NB4 (cell line): ENCODE data around the gene ROBO2.

Source experiments
- DNase-seq: peaks from one replicate; pipeline ENCODE4 v3.0.0; 2010; ENCODE audit warnings: low read depth
- H3K4me3 ChIP-seq: one replicate; pipeline ENCODE4 v1.5.1; 2011; ENCODE audit warnings: mild to moderate bottlenecking, low read depth, low read length, moderate library complexity
- CTCF ChIP-seq: IDR thresholded peaks from one replicate; pipeline ENCODE4 v1.5.1; 2012; ENCODE audit warnings: low read depth, low read length
- MYC ChIP-seq: IDR thresholded peaks from 2 replicates; pipeline ENCODE4 v1.6.1; 2011; ENCODE audit warnings: low read depth, low read length
- POLR2A ChIP-seq: IDR thresholded peaks from 2 replicates; pipeline ENCODE4 v1.6.1; 2011; ENCODE audit warnings: mild to moderate bottlenecking; ENCODE audit not compliant: insufficient read length; ENCODE audit errors: extremely low read depth
- TF ChIP-seq, protein P1 (sequence below): IDR thresholded peaks from 2 replicates; pipeline ENCODE4 v1.6.1; 2011; ENCODE audit warnings: low read depth, low read length

ROBO2 gene

DNA sequence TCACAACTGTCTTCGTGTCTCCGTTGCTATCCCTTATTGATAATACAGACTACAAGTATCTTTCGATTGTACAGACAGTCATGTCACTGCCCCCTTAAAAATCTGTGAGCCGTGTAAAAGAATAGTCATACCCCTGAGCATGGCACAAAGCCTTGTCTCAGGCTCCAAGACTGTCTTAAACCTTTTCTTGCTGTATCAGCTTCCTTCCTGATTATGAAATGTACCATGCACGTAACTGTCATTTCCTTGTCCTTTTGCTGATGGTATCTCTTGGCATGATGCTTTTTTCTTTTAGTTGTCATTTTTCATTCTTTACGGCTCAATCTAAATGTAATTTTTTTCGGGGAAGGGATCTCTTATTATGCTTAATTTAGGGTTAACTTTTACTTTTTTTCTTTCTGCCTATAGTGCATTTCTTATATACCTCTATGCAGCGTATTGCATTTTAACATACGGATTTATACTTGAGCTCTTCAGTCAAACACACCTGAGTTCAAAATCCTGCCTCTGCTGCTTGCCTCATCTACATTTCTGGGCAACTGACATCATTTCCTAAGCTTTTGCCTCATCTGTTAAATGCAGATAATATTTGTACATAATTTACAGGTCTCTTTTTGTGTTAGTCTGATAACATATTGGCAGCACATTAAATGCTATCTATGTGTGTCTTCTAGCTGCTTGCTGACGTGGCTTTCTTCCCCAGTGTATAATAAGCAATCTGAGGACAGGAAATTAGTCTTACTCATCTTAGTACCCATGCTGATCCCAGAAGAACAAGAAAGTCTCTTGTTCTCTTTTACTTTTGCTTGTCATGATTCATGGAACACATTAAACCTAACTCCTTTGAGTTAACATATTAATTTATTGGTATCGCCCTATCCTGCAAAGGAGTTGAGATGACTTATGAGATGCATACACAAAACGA is 57.3 kb downstream of the ROBO2 start:
- no peak for TF ChIP-seq MYC
- TF ChIP-seq, protein P1, sequence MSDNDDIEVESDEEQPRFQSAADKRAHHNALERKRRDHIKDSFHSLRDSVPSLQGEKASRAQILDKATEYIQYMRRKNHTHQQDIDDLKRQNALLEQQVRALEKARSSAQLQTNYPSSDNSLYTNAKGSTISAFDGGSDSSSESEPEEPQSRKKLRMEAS = no peak
- no peak for TF ChIP-seq POLR2A
- TF ChIP-seq CTCF = no peak
- H3K4me3 ChIP-seq = no peak overlapping the region
- no peak for DNase-seq

DNA sequence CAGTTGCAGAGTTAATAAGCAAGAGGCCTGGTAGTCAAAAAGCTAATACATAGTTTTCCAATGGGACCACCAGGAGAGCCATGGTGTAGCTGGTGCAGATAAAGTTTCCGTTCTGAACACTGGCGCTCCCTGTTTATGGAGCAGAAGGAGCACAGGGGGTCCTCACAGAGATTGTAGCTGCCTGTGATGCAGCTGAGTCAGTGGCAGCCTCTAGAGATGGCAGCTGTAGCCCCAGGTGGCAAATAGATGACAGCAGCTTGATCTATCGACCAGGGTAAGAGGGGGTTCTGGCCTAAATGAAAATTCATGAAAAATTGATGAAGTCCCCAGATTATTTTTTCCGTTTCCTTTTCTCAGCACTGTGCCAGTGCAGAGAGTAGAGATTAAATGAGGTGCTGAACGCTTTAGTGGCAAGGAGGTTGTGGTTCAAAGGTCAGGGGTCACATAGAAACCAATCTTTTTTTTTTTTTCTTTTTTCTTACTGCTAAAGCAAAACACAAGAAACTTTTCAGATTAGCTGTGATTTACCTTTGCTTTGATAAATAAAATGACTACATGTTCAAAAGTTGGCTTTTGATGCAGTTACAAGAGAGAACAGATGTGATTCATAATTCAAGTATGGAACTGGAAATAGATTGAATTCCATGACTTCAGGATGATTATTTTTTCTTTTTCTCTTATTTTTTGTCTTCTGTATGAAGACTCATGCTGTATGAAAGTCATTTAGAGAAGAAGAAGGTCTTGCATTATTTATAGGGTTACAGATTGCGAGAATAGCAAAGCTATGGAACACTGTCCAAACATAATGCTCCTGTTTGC is 63.3 kb downstream of the ROBO2 start:
- TF ChIP-seq CTCF (no peak), MYC (no peak), POLR2A (no peak)
- TF ChIP-seq, protein P1 = no peak
- no peak overlapping the region for H3K4me3 ChIP-seq
- no peak for DNase-seq

GRCh38 chr3:77122652-77123051 is 82.8 kb downstream of the ROBO2 start:
- TF ChIP-seq, protein P1 = no peak
- no peak for TF ChIP-seq MYC
- no peak for TF ChIP-seq POLR2A
- TF ChIP-seq CTCF = no peak
- H3K4me3 ChIP-seq = no peak overlapping the region
- DNase-seq = no peak

- no peak for DNase-seq
- TF ChIP-seq CTCF = no peak
- TF ChIP-seq, protein P1 = no peak
- TF ChIP-seq POLR2A = no peak
- H3K4me3 ChIP-seq = no peak overlapping the region
These were observed 86.1 kb downstream of the ROBO2 start for GRCh38 chr3:77125966-77126365.

DNA sequence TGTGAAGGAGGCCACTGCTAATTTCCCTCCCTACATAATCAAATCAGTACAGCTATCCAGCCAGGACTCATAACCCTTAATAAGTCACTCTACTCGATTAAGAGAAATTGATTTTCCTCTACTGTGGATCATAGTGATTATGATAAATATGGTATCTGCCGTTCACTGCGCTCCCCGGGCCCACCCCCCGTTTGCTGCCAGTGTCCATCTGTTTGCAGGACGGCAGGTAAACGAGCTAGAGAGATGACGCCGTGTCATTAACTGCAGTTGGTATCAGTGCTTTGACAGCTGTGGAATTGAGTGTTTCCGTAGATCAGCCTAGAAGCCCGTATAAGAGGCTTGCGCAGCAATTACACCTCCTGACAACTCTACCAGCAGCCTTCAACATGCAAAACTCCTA is 94.9 kb downstream of the ROBO2 start:
- TF ChIP-seq, protein P1 = no peak
- TF ChIP-seq POLR2A (no peak), CTCF (no peak), MYC (no peak)
- DNase-seq = no peak
- H3K4me3 ChIP-seq = no peak overlapping the region
